ENCODE measurements around the gene AVEN. TPM values are rescaled to one million over a fixed set of nuclear protein-coding genes. Genes with fewer than 3 reads are reported as not detected.

Gene AVEN
- polyA plus RNA-seq, 3 donors = 2.3 to 4.8 (median 3.4) TPM

GRCh38 chr15:33846142-33846541 lies 192.9 kb downstream of the AVEN start:
- H3K36me3 ChIP-seq (replicated peaks in 1 of 2; ENCODE audit: control insufficient read depth in 1 of 2, insufficient read depth in 2 of 2, low read length in 2 of 2) = no peaks in the 10 kb centered on the region
- peaks cover 0 to 2% (median 0%) of the 10 kb centered on the region in 3 donors for H3K27me3 Mint-ChIP-seq (ENCODE audit: low read depth in 3 of 3)
- no peaks in the 10 kb centered on the region for H3K27me3 ChIP-seq (ENCODE audit: control insufficient read depth in 2 of 2, insufficient read depth in 2 of 2, low read length in 2 of 2)
- H3K79me2 ChIP-seq (ENCODE audit: insufficient read depth, low read length) = no peaks in the 10 kb centered on the region
- no peaks in the 10 kb centered on the region for H3K36me3 Mint-ChIP-seq
- no peaks in the 10 kb centered on the region for H3K9me3 ChIP-seq (replicated peaks in 1 of 2; ENCODE audit: control insufficient read depth in 1 of 2, insufficient read depth in 1 of 2, low read length in 2 of 2)
- no peak overlapping the region for H2AFZ ChIP-seq (ENCODE audit: insufficient read depth, low read depth, low read length, poor library complexity, severe bottlenecking)
- H4K20me1 ChIP-seq (ENCODE audit: insufficient read depth, low read length) = no peaks in the 10 kb centered on the region
- no peak overlapping the region for H3K9ac ChIP-seq (ENCODE audit: insufficient read depth, low read length, poor library complexity, severe bottlenecking)
- H3K27ac ChIP-seq (ENCODE audit: low read depth in 1 of 2, low read length in 2 of 2) = no peak overlapping the region
- WGBS (ENCODE audit: insufficient coverage) = 100% methylated on average over 1 of the region's 2 CpGs
- H3K4me3 Mint-ChIP-seq = no peak overlapping the region
- TF ChIP-seq CTCF (IDR thresholded peaks at IDR 0.05) = no peak
- intact Hi-C loops (cut with micrococcal nuclease) = no loop called here
- no peak overlapping the region for H3K4me2 ChIP-seq (replicated peaks; ENCODE audit: extremely low read depth, low read length, poor library complexity, severe bottlenecking)
- no peaks in the 10 kb centered on the region for H3K4me1 Mint-ChIP-seq
- peaks cover 0 to 7% (median 0%) of the 10 kb centered on the region in 7 donors for H3K9me3 Mint-ChIP-seq
- no peak overlapping the region for H3K27ac Mint-ChIP-seq
- H3K4me1 ChIP-seq (ENCODE audit: control insufficient read depth in 1 of 2, insufficient read depth in 2 of 2, low read length in 2 of 2) = no peaks in the 10 kb centered on the region
- DNase-seq = no peak
- H3K4me3 ChIP-seq (replicated peaks in 1 of 3; ENCODE audit: low read depth in 2 of 3, low read length in 3 of 3) = no peak overlapping the region

GRCh38 chr15:33844597-33844996 lies 194.4 kb downstream of the AVEN start:
- TF ChIP-seq CTCF (IDR thresholded peaks at IDR 0.05) = no peak
- Mint-ChIP-seq H3K4me1 (no peaks in the 10 kb centered on the region), H3K4me3 (no peak overlapping the region), H3K27ac (no peak overlapping the region), H3K36me3 (no peaks in the 10 kb centered on the region), H3K27me3 (ENCODE audit: low read depth in 3 of 3) (peaks cover 0 to 2% (median 0%) of the 10 kb centered on the region in 3 donors), H3K9me3 (peaks cover 0 to 7% (median 2%) of the 10 kb centered on the region in 7 donors)
- H3K4me1 ChIP-seq (ENCODE audit: control insufficient read depth in 1 of 2, insufficient read depth in 2 of 2, low read length in 2 of 2) = no peaks in the 10 kb centered on the region
- DNase-seq = no peak
- WGBS (ENCODE audit: insufficient coverage) = 100% methylated on average over 1 of the region's 4 CpGs
- no peak overlapping the region for H2AFZ ChIP-seq (ENCODE audit: insufficient read depth, low read depth, low read length, poor library complexity, severe bottlenecking)
- H3K9me3 ChIP-seq (replicated peaks in 1 of 2; ENCODE audit: control insufficient read depth in 1 of 2, insufficient read depth in 1 of 2, low read length in 2 of 2) = no peaks in the 10 kb centered on the region
- no peaks in the 10 kb centered on the region for H3K79me2 ChIP-seq (ENCODE audit: insufficient read depth, low read length)
- H3K36me3 ChIP-seq (replicated peaks in 1 of 2; ENCODE audit: control insufficient read depth in 1 of 2, insufficient read depth in 2 of 2, low read length in 2 of 2) = no peaks in the 10 kb centered on the region
- no peak overlapping the region for H3K9ac ChIP-seq (ENCODE audit: insufficient read depth, low read length, poor library complexity, severe bottlenecking)
- H3K4me3 ChIP-seq (replicated peaks in 1 of 3; ENCODE audit: low read depth in 2 of 3, low read length in 3 of 3) = no peak overlapping the region
- no peaks in the 10 kb centered on the region for H3K27me3 ChIP-seq (ENCODE audit: control insufficient read depth in 2 of 2, insufficient read depth in 2 of 2, low read length in 2 of 2)
- H3K4me2 ChIP-seq (replicated peaks; ENCODE audit: extremely low read depth, low read length, poor library complexity, severe bottlenecking) = no peak overlapping the region
- no peaks in the 10 kb centered on the region for H4K20me1 ChIP-seq (ENCODE audit: insufficient read depth, low read length)
- no peak overlapping the region for H3K27ac ChIP-seq (ENCODE audit: low read depth in 1 of 2, low read length in 2 of 2)
- intact Hi-C loops (cut with micrococcal nuclease) = no loop called here
